Effector CD4-positive, alpha-beta T cell (primary cell): ENCODE results near the gene EPB42. TPM values are rescaled to one million over a fixed set of nuclear protein-coding genes. Genes with fewer than 3 reads are reported as not detected.

Experiments used
- DNase-seq: peaks from one replicate; pipeline ENCODE4 v3.0.0-alpha.2; 2020
- total RNA-seq: gene quantifications from one replicate; lab custom pipeline; 2026; lab: John Stamatoyannopoulos, UW

Gene EPB42
- total RNA-seq, result not detected

DNA sequence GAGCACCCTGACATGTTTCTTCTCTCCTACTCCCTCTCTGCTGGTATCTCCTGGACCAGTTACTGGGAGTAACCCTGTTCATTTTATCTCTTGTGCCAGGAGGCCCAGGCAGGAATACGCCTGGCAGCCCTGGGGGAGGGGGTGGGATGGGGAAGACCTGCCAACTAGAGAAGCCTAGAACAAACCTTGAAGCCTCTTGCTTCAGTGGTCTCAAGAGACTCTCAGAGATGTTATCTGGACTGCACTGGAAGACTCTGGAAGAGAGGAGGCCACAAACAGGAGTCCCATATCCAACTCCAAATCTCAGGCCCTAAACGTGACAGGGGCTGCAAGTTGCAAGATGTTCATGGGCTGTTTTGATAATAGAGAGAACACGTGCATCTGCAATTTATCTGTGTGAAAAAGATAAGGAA lies at the start of gene EPB42:
Gene EPB42 (minus strand): TSS at position 28 of the 413 bp plus-strand sequence. CDS start 193 bp downstream, outside the sequence.
- DNase-seq, result no peak

DNA sequence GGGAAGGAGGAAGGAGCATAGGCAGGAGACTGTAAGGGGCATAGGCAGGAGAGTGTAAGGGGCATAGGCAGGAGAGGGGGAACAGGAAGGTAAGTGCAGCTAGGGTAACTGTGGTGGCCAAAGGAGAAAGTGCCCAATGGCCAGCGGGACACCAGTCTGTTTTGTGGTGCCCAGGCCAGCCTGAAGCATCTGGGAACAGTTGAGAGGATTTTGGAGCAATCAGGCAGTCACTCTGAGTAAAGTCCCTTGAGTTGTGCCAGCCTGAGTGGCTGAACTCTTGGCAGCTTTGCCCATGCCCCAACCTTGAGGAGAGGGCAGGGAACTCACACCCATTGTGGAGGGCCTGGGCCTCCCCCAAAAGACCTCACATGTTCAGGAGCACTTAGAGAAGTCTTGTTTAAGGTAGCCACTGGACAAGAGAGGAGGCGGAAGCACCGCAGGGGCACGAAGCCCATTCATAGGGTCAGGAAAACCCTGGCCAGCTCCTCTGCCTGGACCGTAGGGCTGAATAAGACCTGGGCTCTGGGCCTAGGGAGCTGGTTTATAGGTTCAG lies 49.4 kb upstream of the EPB42 start:
- no peak for DNase-seq

DNA sequence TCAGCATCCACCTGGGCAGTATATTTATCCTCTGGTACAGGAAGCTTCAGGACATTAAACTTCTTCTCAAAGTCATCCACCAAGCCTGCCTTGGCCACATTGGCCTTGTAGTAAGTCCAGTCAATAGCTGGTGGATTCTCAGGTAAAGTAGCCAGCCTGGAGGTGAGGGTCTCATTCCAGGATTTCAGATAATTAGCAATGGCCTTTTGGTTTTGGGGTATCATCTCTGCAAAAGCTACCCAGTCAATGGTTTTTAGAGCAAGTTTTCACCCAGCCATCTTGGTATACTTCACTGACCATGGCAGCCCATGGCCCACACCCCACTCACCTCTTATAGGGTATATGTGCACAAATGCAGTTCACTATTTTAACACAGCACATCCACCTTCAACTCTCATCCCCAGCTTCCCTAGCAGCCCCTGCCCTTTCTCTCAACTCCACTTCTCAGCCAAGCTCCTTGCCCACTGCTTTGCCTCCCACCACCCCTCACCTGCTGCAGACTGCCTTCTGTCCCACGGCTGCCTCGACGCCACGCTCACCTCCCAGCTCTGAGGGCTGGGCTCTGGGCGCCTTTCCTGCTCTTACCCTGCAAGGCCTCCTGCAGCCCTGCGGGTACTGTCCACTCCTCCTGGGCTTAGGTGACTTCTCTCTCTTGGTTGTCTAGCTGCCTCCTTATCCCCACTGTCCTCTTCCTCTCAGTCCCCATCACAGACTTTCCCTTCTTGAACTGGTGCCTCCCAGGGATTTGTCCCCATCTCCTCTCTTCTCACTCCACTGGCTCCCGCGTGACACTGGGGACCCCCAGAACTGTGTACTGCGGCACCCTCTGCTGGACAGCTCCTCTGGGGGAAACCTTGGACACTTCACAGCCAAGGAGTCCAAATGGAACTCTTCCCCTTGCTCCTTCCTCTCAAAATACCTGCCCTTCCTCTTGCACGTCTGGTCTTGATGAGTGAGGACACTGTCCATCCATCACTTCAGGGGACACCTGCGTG lies 47.6 kb upstream of the EPB42 start:
- DNase-seq, result no peak

DNA sequence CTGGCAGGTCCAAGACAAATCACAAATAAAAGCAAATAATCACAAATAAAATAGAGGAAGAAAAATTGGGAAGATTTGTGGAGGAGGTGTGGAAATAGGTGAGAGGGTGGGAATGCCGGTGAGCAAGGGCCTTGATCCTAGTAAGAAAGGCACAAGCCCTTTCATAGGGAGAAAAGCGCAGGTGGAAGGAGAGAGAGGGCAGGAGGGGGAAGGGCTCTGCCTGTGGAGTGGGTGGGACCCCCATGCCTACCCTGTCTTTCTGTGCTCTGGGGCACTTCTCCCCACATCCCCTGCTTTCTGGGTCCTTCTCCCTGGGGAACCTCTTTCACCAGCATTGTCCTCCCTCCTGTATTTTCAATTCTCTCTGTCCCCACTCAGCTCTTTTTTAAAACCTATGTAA lies 46.6 kb upstream of the EPB42 start:
- no peak for DNase-seq

DNA sequence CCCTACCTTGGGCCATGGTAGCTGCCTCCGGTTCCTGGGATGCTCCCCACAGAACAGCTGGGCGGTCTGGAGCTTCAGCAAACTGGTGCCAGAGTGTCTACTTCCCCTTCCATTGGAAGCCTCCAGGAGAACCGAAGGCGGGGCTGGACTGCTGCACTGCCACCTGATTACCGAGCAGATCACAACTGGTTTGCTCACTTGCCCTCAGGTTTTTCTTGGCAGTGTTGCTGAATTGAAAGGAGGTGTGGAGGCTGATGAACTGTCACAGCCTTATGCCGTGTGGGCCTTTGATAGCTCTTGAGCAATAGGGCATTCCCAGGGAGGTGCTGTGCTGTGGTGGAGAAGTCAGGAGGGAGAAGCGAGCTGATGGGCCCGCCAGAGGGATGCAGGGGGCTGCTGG lies 46.0 kb upstream of the EPB42 start, which contains the start of gene TGM5:
Gene TGM5 (minus strand): TSS at position 95 of the 400 bp plus-strand sequence. CDS start 79 bp downstream, at position 16.
- no peak for DNase-seq

DNA sequence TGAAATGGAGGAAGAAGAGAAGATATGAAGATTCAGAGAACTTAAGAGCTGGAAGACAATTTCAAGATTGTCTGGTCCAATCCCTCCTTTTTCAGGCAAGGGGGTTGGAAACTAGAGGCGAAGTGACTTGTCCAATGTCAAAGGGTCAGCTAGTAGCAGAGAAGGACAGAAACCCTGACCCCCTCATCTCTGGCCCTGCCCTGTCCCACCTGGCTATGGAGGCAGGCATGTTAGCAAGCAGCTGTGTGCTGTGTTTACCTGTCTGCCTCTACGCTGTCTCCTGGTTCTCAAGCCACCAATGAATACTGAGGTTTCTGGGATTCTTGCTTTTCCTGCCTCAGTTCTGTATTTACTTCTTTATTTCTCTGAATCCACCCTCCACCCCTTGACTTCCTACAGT lies 45.6 kb upstream of the EPB42 start:
- DNase-seq, result no peak

DNA sequence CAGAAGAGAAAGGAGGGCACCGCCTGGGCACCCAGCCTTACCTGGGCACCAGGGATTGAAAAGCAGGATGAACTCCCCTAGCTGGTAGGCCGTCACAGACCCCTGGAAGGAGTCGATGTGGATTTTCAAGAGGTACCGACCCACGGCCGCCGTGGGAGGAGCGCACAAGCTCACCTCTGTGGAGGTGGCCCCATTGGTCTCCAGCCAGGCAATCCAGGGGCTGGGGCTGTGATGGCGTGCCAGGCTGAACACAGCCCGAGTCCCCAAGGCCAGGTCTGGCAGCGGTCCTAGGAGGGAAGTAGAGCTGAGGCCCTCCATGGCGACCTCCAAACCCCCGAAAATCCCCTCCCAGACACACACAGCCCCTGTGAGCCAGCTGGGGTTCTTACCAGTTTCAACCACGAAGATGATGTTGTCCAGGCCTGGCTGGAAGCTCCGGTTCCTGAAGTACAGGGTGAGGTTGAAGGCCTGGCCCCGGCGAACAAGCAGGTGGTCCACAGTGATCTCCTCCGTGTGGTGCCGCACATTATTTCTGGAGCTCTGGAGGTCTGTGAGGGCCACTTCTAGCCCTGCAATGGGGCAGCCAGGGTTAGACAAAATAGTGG lies 39.3 kb upstream of the EPB42 start:
- no peak for DNase-seq

DNA sequence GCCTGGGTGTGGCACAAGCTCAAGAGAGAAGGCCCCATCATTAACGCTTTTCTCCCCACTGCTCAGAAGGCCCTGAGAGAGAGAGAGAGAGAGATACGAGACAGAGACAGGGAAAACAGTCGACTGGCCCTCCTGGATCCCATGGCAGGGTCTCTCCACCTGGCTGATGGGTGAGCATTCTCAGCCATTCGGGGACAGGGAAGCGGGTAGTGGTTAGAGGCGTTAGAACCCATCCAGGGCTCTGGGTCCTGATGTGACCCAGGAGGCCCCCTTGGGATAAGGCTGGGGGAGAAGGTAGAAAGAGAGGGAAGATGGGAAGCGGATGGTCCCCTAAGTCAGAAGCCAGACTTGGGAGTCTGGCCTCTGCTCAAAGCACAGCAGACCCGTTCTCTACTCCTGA lies 38.0 kb upstream of the EPB42 start:
- no peak for DNase-seq

DNA sequence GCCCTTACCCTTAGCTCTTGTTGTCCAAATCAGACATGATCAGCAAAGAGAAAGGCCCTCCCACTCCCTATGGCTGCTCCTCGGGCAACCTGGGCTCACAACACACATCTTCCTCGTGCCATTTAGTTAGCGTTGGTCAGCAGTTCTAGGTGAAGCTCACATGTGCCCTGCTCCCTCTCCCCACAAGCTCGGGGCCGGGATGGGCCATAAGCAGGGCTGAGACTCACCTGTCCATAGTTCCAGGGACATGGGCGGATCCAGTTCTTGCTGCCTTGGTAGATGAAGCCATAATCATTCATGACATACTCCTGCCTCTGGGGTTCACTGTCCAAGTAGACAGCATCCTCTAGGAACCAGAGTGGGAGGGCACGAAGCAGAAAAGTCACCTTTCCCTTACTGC lies 35.5 kb upstream of the EPB42 start:
- no peak for DNase-seq

DNA sequence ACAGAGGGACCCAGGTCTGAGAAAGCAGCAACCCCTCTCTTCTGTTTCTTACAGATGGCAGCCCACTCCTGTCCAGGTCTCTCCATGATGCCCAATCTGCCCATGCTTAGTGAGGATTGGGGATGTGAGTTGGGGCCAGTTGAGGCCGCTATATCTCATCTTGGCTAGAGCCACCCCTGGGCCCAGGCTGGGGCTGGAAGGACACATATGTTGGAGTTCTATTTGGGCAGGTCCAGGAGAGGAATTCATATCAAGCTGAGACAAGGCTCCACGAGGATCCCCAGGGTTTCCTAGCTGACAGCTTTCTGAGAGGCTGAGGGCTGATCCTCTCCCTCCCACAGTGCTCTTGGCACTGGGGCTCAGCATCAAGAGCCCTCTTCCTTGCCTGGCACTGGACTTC lies 34.6 kb upstream of the EPB42 start:
- DNase-seq, result no peak

DNA sequence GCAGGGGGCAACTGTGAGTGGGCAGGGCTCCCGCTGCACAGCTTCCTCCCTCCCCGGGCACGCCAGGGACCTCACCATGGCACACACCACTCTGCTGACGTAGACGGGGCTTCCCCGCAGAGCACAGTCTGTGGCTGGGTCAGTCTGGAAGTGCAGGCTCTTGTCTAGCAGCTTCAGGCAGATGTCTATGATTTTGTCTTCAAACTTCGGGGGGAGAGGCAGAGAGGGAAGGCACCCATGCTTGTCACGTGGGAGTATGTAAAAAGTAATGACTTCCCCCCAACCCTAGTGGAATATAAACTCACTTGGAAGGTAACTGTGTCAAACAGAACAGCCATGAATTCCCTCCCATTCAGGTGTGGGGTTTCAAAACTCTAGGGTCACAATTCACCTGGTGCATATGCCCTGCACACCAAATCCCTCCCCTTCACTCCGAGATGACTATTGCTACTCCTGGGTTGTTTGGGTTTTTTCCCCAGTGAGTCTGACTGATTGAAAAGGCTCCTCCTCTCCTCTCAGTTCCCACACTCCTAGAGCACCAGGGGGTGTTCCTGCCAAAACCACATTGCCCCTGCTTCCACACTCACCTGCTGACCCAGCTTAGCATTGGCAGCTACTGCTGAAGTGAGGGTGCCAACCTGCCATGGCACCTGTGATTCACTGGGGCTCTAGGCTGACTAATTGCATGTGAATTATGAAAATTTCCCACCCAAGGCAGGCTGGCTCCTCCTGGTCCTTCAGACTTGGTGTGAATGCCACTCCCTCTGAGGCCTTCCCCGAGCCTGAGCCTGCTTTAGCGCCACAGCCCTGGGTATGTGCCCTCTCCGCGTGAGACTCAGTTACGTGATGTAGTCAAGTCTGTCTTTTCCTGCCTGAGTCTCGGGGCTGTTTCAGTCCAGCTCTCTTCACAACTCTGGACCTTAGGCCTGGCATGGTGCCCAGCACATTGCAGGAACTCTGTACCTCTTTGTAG lies 32.9 kb upstream of the EPB42 start:
- DNase-seq, result peak; percentile 9

DNA sequence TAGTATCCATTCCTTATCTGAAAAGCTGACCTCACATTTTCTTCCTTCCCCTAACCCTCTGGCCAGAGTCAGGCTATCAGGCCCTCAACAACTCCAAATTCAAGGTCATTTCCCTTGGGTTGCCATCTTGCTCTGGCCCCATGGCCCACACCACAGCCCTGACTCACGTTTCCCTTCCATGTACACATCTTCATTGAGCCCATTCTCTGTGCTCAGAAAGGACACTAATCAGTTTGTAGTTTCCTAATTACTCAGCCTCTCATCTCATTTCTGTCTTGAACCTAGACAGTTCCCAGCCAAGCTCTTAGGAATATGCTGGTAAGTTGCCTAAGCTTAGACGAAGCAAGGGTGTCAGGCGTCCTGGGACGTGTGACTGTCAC lies 31.0 kb upstream of the EPB42 start:
- DNase-seq, result no peak

DNA sequence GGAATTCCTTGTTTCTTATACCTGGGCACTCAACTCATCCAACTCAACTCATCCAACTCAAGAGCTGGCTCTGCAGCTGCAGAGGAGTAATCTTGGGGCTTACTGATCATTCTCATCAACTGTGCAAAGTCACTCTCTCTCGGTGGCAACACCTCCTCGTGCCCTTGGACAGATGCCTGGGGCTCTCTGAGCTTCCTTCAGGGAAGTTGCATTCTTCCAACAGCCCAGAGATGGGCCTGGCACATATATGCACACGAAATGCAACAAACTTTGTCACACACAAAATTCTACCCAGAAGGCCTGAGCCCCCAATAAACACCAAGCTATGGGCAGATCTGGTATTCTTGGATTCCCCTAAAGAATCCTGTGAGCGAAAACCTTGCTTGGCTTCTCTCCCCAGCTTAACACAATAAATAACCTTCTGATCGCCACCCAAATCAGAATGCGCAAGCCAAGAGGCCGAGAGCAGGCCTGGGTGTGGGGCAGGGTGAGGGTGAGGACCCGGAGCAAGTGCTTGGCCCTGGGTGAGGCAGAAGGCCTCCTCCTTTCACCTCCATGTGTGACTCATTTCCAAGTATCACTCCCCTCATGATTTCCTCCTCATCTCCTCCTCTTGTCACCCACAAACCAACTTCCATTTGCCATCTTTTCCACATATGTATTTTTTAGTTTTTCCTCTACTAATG lies 30.5 kb upstream of the EPB42 start:
- no peak for DNase-seq

DNA sequence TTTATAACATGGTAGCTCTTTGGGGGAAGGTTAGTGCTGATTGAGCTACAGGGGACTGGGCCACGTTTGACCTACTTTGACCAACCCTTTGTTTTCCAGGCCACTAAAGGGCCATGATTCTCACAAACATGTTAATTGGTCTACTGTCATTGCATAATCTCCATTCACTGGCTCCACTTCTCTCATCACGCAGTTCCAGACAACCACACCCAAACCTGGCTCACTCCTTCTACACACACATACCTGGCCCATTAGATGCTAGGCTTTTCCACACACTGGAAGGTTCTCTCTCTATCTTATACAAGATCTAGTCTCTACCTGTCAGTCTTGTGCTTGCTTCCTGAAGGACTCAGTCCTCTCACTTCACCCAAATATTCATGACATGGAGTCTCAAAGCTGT lies 30.0 kb upstream of the EPB42 start:
- DNase-seq, result no peak

DNA sequence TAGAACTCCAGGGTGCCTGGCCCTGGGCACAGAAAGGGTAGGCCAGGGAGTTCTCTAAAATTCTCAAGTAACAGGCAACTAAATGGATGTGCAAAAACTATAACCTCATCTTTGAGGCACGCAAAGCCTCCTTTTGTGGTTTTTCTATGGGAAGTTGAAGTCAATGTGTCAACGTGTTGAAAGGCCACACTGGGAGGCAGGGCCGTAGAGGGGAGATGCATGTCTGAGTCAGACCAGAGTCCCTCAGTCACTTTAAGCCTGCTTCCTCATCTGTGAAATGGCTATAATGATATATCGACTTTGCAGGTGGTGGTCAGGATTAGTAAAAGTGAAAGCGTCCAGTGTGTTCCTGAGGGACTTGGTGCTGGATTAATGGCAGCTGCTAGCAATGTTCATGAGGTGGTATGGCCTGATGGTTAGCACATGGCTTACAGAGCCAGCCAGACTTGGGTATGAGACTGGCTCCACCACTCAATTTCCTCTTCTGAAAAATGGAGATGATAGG lies 28.9 kb upstream of the EPB42 start:
- no peak for DNase-seq

DNA sequence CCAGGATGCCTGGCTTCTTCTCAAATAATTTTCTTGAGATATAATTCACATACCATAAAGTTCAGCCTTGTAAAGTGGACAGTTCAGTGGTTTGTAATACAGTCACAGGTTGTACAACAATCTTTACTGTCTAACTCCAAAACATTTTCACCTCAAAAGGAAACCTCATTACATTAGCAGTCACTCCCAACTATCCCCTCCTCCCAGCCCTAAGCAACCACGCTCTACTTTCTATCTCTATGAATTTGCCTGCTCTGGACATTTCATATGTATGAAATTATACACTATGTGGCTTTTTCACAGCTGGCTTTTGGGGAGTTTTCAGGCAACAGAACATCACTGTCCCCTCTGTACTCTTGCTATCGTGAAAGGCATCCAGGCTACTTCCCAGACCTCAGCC lies 28.4 kb upstream of the EPB42 start:
- DNase-seq, result no peak

DNA sequence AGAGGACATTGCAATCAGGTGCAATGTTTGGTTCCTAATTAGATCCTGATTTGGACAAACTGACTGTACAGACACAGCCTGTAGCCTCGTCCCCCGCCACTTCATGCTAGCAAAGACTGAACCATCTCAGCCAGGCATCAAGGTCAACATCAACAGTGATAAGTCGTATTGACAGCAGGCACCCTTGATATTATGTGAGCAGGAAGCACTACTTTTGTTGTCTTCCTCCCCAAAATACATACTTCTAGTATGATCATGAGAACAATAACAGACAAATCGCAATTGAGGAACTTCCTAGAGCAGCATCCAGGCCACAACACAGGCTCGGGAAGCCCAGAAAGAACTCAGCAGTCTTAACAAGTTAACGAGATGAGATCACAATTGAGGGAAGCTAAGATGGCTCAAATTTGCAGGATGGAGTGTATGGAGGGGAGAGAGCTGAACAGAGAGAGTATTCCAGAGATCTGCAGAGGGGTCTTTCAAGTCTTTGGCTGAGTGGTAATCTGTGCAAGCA lies 25.5 kb upstream of the EPB42 start:
- DNase-seq, result no peak

DNA sequence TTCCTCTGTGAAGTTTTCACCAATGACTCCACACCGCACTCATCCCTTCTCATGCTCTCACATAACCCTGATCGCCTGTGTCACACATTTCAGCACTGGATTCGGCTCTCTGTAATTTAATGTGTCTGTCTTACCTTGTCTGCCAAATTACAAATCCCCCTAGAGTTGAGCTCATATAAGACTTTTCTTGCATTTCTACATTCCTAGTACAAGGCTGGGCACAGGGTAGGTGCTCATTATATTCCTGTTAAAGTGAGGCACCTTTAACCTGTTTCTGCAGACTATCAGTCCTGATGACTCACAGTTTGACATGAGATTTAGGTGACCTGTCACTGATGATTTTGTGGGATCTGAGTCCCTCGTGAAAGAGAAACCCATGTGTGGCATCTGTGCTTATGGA lies 23.3 kb upstream of the EPB42 start:
- DNase-seq, result no peak

DNA sequence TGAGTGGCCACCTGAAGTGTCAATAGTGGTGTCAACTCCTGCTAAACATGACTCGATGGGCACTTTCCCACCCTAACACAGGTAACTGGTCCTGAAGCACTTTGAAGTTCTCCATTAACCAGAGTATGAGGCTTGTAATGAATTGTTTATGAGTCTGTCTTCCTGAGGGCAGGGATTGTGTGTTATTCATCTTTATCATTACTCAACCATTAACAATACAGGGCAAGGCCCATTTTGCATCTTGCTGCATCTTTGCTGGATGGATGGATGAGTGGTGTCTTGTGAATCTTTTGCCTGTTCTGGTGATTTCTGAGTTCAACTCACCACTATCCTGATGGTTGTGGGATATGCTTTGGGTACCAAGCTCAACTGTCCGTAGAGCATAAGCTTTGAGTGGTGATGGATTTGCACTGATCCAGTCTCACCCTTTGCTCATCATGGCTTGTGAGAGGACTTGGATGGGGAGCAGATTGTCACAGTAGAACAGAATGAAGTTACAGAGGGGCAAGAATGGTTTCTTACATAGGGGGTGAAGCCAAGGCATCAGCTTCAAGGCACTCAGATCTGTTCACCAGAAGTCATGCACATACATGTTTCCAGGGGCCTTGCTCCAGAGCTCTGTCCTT lies 22.3 kb upstream of the EPB42 start:
- no peak for DNase-seq

DNA sequence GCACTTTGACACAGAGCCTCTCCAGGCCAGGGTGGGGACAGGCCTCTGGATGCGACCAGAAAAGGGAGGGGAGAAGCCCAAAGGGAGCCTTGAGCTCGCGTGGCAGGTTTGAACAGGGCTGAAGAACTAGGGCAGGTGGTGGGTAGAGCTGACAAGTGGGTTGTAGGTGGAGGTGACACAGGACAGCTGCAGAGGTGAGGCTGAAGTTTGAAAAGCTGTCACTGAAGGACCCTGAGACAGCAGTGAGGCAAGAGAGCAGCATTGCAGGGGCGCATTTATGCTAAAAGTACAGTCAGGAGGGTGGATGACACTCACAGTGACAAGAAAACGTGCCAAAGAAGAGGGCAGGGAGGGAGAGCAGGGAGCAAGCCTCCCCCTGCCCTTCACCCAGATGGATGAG lies 21.8 kb upstream of the EPB42 start:
- DNase-seq, result no peak

DNA sequence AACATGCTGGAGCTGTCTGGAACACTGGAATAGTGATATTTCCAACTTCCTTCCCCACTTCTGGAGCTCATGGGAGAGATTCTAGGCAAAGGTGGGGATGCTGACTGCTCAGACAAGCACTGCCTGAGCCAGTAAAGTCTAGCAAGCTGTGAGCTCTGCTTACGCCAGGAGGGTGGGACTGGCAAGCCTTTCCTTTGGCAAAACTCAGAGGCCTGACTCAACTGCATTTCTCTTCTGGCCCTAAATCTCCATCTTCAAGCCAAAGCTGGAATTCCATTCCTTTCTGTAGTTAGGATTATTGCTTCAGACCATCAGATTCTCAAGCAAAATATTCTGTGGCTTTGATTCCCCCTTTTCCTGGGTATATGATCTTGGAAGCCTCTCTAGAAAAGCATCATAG lies 20.3 kb upstream of the EPB42 start:
- no peak for DNase-seq
